Skin epidermis (tissue), 12 donors: ENCODE results near the gene ZNF816.
"Not testable (repeated sequence)": the region's sequence is repeated elsewhere in the genome, so short reads cannot be mapped to it uniquely, and the experiment has no call there.

Source experiments
- H3K27ac ChIP-seq, 21 experiments: fragments of 200-600 bp; sonication (generic) in 11 of 21; one replicate each; pipeline ENCODE4 v1.5.0; 2020; ENCODE audit warnings: mild to moderate bottlenecking in 3 of 21, inconsistent platforms in 2 of 21, moderate library complexity in 2 of 21
- H3K4me3 ChIP-seq, 7 experiments: fragments of 200-600 bp; sonication (generic) in 2 of 7; one replicate each; pipeline ENCODE4 v1.5.0; 2020; ENCODE audit warnings: inconsistent platforms in 2 of 7, mild to moderate bottlenecking in 2 of 7, moderate library complexity in 1 of 7

Gene ZNF816

GRCh38 chr19:52962394-52963246 lies at the start of gene ZNF816:
ZNF816 (minus strand) TSS chr19:52962881; CDS start chr19:52956089, 6,792 bp downstream.
- H3K27ac ChIP-seq: peak within 1 kb of the TSS in 20 of 21 experiments; percentile 63 to 90 (median 82)
- H3K4me3 ChIP-seq: peak within 1 kb of the TSS; percentile 52 to 75 (median 67)

GRCh38 chr19:53012006-53012405 lies 49.3 kb upstream of the ZNF816 start:
- Histone ChIP-seq H3K4me3 (no peak overlapping the region), H3K27ac (no peak overlapping the region)

DNA sequence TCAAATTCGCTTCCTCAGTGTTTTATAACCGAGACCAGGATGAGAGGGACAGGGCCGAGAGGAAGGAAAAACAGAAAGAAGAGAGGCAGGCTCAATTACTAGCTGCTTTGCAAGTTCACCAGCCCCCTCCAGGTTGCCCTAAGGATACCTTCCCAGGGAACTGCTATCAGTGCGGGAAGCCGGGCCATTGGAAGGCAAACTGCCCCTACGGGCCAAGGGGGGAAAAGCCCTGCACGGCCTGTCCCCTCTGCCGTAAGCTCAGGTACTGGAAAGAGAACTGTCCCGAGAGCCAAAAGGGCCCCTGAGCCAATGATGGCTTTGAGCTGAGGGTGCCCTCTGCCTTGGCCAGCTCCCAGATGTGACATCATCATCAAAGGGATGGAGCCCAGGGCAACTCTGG lies 47.8 kb upstream of the ZNF816 start:
- no peak overlapping the region for H3K4me3 ChIP-seq
- H3K27ac ChIP-seq: no peak overlapping the region

DNA sequence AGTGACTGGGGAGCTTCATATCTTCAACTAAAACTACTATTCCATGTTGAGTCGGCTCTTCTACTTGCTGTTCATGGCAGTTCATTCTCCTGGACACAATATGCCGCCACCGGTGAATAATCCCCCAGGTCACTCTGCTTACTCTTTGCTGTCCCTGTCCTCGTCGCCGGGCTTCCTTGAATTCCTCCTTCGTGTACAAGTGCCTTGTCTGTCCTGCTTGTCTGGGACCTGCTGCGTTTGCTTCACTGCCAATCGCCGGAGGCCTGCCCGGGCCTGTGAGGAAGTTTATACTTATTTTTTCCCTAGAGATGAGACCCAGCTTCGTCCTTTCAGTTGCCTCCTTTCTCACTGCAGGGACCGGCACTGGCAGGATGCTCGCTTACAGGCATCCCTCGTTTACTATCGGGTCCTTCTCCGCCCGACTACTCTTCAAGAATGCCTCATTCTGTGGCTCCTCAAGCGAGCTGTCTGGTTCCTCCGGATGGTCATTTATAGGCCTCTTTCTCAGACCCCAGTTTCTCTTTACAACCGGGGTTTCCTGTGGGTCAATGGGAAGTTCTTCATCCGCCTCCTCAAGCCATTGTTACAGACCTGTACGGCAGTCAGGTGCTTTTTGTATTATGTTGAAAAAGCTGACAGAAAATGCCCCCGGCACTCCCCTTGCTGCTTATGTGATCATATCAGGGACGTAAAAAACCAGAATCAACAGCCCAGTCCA lies 45.5 kb upstream of the ZNF816 start:
- Histone ChIP-seq H3K4me3 (no peak overlapping the region), H3K27ac (no peak overlapping the region)

GRCh38 chr19:53007606-53008005 lies 44.9 kb upstream of the ZNF816 start:
- H3K4me3 ChIP-seq: no peak overlapping the region

GRCh38 chr19:53007200-53007599 lies 44.5 kb upstream of the ZNF816 start:
- Histone ChIP-seq H3K4me3 (no peak overlapping the region), H3K27ac (no peak overlapping the region)

More at GRCh38 chr19:53007606-53008005, 44.9 kb upstream of the ZNF816 start:
- no peak overlapping the region for H3K27ac ChIP-seq

DNA sequence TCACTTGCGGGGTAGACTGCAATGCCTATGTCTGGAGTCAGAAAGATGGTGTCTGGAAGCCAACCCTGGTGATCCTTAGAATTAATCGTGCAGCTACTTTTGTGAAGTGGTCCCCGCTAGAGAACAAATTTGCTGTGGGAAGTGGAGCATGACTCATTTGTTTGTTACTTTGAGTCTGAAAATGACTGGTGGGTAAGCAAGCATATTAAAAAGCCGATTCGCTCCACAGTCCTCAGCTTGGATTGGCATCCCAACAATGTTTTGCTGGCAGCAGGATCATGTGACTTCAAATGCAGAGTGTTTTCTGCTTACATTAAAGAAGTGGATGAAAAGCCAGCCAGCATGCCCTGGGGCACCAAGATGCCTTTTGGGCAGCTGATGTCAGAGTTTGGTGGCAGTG lies 41.6 kb upstream of the ZNF816 start:
- H3K27ac ChIP-seq: no peak overlapping the region
- H3K4me3 ChIP-seq: no peak overlapping the region

GRCh38 chr19:53002479-53002878 lies 39.8 kb upstream of the ZNF816 start:
- H3K27ac ChIP-seq: no peak overlapping the region

DNA sequence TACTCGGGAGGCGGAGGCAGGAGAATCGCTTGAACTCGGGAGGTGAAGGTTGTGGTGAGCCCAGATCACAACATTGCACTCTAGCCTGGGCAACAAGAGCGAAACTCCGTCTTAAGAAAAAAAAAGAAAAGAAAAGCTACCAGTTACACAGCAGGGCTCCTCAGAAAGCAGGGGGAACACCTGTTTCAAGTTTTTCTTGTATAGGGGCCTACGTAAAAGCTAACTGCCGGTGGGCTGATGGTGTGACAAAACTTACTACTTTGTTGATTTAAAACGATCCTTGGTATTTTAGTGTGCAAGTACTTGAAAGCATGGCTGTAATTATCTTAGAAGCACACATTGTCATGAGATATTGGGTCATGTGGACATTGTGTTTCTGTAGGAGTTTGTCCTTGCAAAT lies 35.3 kb upstream of the ZNF816 start:
- Histone ChIP-seq H3K4me3 (no peak overlapping the region), H3K27ac (no peak overlapping the region)

More at GRCh38 chr19:53002479-53002878, 39.8 kb upstream of the ZNF816 start:
- no peak overlapping the region for H3K4me3 ChIP-seq

- no peak overlapping the region for H3K4me3 ChIP-seq
- H3K27ac ChIP-seq: no peak overlapping the region
Measured at GRCh38 chr19:52995711-52996110, 33.0 kb upstream of the ZNF816 start.

DNA sequence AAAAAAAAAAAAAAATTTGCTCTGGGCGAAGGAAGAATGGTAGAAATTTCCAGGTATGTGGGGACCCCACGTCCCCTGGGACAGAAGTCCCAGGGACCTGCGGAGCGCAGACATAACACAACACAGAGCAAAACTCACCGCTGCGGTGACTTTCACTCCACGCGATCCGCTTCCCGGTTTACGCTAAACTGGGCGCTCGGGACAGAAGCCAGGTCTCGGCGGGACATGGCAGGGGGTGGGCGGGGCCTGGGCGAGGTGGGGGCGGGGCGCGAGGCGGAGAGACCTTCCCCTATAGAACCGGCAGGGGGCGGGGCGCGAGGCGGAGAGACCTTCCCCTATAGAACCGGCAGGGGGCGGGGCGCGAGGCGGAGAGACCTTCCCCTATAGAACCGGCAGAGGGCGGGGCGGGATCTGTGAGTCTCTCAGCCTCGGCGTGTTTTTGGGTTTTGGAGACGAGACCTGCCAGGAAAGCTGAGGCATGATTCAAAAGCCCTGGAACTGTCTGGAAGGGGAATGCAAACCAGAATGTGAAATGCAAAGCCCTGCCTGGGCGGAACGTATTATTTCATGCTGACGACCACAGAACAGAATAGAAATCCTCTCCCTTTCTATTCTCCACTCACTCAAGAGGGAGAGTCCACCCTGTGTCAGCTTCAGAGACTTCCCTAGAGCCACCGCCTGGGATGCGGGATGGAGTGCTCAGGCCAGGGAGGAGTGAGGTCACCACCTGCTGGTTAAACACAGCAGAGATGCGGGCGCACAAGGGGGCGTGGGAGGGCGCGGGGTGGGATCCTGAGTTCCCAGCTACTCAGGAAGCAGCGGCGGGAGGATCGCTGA lies 30.9 kb upstream of the ZNF816 start:
- Histone ChIP-seq H3K27ac (peak overlapping the region in 9 of 21 experiments; percentile 10 to 74 (median 50)), H3K4me3 (peak overlapping the region; percentile 26 to 50 (median 31))

GRCh38 chr19:52992109-52993004 lies 29.7 kb upstream of the ZNF816 start:
- Histone ChIP-seq H3K4me3 (peak overlapping the region; percentile 26 to 50 (median 31)), H3K27ac (peak overlapping the region in 11 of 21 experiments; percentile 5 to 74 (median 24))

GRCh38 chr19:52991484-52991883 lies 28.8 kb upstream of the ZNF816 start:
- no peak overlapping the region for H3K27ac ChIP-seq

GRCh38 chr19:52990759-52991418 lies 28.2 kb upstream of the ZNF816 start:
- H3K4me3 ChIP-seq: no peak overlapping the region
- no peak overlapping the region for H3K27ac ChIP-seq

More at GRCh38 chr19:52991484-52991883, 28.8 kb upstream of the ZNF816 start:
- H3K4me3 ChIP-seq: no peak overlapping the region

GRCh38 chr19:52988506-52988905 lies 25.8 kb upstream of the ZNF816 start:
- no peak overlapping the region for H3K4me3 ChIP-seq
- H3K27ac ChIP-seq: no peak overlapping the region

GRCh38 chr19:52987221-52987620 lies 24.5 kb upstream of the ZNF816 start:
- H3K27ac ChIP-seq: no peak overlapping the region
- H3K4me3 ChIP-seq: no peak overlapping the region

- H3K4me3 ChIP-seq: not testable (repeated sequence)
Measured at GRCh38 chr19:52983167-52983566, 20.5 kb upstream of the ZNF816 start.

DNA sequence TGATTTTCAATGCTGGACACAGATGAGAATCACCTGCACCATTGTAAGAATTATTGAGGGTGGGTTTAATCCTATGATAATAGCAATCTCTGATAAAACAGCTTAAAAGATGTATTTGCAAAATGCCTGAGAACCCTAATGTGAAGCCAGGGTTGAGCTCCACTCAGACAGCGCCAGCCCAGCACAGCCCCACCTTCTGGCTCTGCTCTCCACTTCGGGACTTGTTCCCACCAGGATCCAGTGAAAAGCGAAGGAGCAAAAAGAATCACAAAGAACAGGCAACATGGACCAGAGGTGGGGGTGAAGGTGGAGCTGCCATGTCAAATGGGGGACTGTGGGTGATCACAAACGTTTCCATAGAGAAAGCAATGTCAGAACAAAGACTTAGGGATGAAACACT lies 18.6 kb upstream of the ZNF816 start:
- no peak overlapping the region for H3K4me3 ChIP-seq
- no peak overlapping the region for H3K27ac ChIP-seq

More at GRCh38 chr19:52983167-52983566, 20.5 kb upstream of the ZNF816 start:
- not testable (repeated sequence) for H3K27ac ChIP-seq
